Measurements from ENCODE around the gene LGR4. TPM values are rescaled to one million over a fixed set of nuclear protein-coding genes. Genes with fewer than 3 reads are reported as not detected.

The LGR4 gene
- total and polyA plus RNA-seq, 11 donors = 7.4 to 39.1 (median 28.3) TPM

GRCh38 chr11:27367881-27368280 is 104.7 kb downstream of the LGR4 start:
- WGBS, 4 donors = 86 to 89% (median 88%) methylated on average over 10 of the region's 10 CpGs
- DNase-seq = no peak
- no peak overlapping the region for H3K27ac ChIP-seq
- peaks cover 0 to 58% (median 17%) of the 10 kb centered on the region in 9 donors for H3K36me3 ChIP-seq
- no peak for TF ChIP-seq POLR2A (IDR thresholded peaks at IDR 0.05)
- TF ChIP-seq, protein P1, sequence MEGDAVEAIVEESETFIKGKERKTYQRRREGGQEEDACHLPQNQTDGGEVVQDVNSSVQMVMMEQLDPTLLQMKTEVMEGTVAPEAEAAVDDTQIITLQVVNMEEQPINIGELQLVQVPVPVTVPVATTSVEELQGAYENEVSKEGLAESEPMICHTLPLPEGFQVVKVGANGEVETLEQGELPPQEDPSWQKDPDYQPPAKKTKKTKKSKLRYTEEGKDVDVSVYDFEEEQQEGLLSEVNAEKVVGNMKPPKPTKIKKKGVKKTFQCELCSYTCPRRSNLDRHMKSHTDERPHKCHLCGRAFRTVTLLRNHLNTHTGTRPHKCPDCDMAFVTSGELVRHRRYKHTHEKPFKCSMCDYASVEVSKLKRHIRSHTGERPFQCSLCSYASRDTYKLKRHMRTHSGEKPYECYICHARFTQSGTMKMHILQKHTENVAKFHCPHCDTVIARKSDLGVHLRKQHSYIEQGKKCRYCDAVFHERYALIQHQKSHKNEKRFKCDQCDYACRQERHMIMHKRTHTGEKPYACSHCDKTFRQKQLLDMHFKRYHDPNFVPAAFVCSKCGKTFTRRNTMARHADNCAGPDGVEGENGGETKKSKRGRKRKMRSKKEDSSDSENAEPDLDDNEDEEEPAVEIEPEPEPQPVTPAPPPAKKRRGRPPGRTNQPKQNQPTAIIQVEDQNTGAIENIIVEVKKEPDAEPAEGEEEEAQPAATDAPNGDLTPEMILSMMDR (IDR thresholded peaks at IDR 0.05) = no peak
- no peaks in the 10 kb centered on the region for H3K9me3 ChIP-seq
- no peaks in the 10 kb centered on the region for H3K27me3 ChIP-seq
- H3K4me1 ChIP-seq = peaks cover 0 to 10% (median 7%) of the 10 kb centered on the region in 12 donors
- H3K4me3 ChIP-seq = no peak overlapping the region
- ATAC-seq = no peak
- intact Hi-C loops (cut with DNase I) = loop anchor here in 4 of 10 donors (10.0 kb wide), 3 partner anchors 107 to 183 kb away; partner anchors contain the start of gene LGR4 (in 3 of the 4)

- Histone ChIP-seq H3K4me1 (peaks cover 0 to 18% (median 10%) of the 10 kb centered on the region in 12 donors), H3K27ac (peak overlapping the region in 8 of 12 donors; percentile 3 to 56 (median 40)), H3K9me3 (no peaks in the 10 kb centered on the region), H3K36me3 (peaks cover 0 to 17% (median 5%) of the 10 kb centered on the region in 9 donors), H3K4me3 (peak overlapping the region; percentile 37 to 89 (median 76)), H3K27me3 (no peaks in the 10 kb centered on the region)
- DNase-seq = no peak
- intact Hi-C loops (cut with DNase I) = loop anchor here in 5 of 10 donors (5.0 to 10.0 kb wide), 4 partner anchors 104 to 179 kb away; partner anchors contain the start of gene LGR4 (in 3 of the 5)
- no peak for TF ChIP-seq POLR2A (IDR thresholded peaks at IDR 0.05)
- TF ChIP-seq, protein P1 (IDR thresholded peaks at IDR 0.05) = no peak
- 37 to 45% (median 41%) methylated on average over 13 of the region's 13 CpGs for WGBS, 4 donors
- ATAC-seq = no peak
These were observed 108.9 kb downstream of the LGR4 start for GRCh38 chr11:27363576-27364117.

GRCh38 chr11:27362749-27363575 is 109.6 kb downstream of the LGR4 start, which contains the start of gene CCDC34:
TSS of gene CCDC34 (minus strand) at chr11:27363215. CDS start at chr11:27363194, 21 bp downstream.
- intact Hi-C loops (cut with DNase I) = loop anchor here in 5 of 10 donors (5.0 to 10.0 kb wide), 4 partner anchors 104 to 178 kb away; partner anchors contain the start of gene LGR4 (in 3 of the 5)
- Histone ChIP-seq H3K4me1 (peaks cover 0 to 18% (median 10%) of the 10 kb centered on the region in 12 donors), H3K27ac (peak within 1 kb of the TSS in 8 of 12 donors; percentile 3 to 56 (median 40)), H3K36me3 (peaks cover 0 to 10% (median 5%) of the 10 kb centered on the region in 9 donors), H3K27me3 (no peaks in the 10 kb centered on the region), H3K4me3 (peak within 1 kb of the TSS; percentile 37 to 89 (median 76)), H3K9me3 (no peaks in the 10 kb centered on the region)
- peak; percentile 90 to 96 (median 94) for DNase-seq
- ATAC-seq = peak; percentile 99 to 100 (median 100)
- TF ChIP-seq POLR2A (IDR thresholded peaks at IDR 0.05) = no peak
- TF ChIP-seq, protein P1 (IDR thresholded peaks at IDR 0.05) = no peak
- 0 to 1% (median 1%) methylated on average over 31 to 57 of the region's 57 CpGs for WGBS, 4 donors

All from heart left ventricle (tissue), 16 donors.